ENCODE data around the gene SETD9. TPM values are rescaled to one million over a fixed set of nuclear protein-coding genes. Genes with fewer than 3 reads are reported as not detected.

Gene SETD9
- total RNA-seq, 2 experiments from 2014 or later, result 6.7 to 13.3 TPM

DNA sequence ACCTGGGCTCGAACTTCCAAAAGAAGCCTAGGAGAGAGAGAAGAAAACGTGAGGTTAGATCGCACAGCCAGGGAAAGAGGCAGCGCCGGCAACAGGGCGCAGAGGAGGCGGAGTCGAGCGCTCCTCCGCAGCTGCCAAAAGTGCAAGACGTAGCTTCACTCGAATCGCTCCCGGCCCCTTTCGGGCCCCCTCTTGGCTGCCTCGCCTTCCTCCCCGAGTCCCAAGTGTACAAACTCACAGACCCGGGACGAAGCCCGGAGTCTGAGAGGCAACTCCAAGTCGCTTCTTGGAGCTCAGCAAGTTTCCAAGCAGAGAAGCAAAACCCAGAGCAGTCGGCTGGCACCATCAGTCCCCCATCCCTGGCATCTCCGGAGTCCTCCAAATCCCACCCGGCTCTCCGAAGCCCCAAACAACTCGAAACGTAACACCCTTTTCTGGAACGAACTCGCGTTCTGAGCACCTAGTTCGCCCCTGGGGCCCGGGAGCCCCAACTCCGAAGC, 41.3 kb downstream of the SETD9 start:
- Histone ChIP-seq H3K4me2 (ENCODE audit: low read length) (peak overlapping the region; percentile 89), H3K9me2 (ENCODE audit: insufficient read depth, low read length) (no peaks in the 10 kb centered on the region), H4K20me1 (ENCODE audit: insufficient read depth, low read length) (peaks cover 7% of the 10 kb centered on the region; the same call in 1 of the 2 replicates), H3K36me3 (ENCODE audit: insufficient read depth, low read length) (peaks cover 38% of the 10 kb centered on the region), H3K79me2 (ENCODE audit: insufficient read depth, low read depth, low read length) (peaks cover 10% of the 10 kb centered on the region; the same call in 1 of the 2 replicates), H3K4me1 (ENCODE audit: insufficient read depth, low read length, poor library complexity, severe bottlenecking) (peaks cover 16% of the 10 kb centered on the region), H3K4me3 (ENCODE audit: low read depth, low read length, poor library complexity, severe bottlenecking) (peak overlapping the region; percentile 96), H3K27ac (ENCODE audit: low read depth, low read length, poor library complexity, severe bottlenecking) (no peak overlapping the region), H2AFZ (ENCODE audit: low read length) (peak overlapping the region; percentile 78; the same call in 1 of the 2 replicates), H3K9me3 (ENCODE audit: low read length) (no peaks in the 10 kb centered on the region)
- TF ChIP-seq, protein P1, sequence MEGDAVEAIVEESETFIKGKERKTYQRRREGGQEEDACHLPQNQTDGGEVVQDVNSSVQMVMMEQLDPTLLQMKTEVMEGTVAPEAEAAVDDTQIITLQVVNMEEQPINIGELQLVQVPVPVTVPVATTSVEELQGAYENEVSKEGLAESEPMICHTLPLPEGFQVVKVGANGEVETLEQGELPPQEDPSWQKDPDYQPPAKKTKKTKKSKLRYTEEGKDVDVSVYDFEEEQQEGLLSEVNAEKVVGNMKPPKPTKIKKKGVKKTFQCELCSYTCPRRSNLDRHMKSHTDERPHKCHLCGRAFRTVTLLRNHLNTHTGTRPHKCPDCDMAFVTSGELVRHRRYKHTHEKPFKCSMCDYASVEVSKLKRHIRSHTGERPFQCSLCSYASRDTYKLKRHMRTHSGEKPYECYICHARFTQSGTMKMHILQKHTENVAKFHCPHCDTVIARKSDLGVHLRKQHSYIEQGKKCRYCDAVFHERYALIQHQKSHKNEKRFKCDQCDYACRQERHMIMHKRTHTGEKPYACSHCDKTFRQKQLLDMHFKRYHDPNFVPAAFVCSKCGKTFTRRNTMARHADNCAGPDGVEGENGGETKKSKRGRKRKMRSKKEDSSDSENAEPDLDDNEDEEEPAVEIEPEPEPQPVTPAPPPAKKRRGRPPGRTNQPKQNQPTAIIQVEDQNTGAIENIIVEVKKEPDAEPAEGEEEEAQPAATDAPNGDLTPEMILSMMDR (conservative IDR thresholded peaks at IDR 0.05; ENCODE audit: low read length), result no peak
- no peak for TF ChIP-seq EZH2phosphoT487 (IDR thresholded peaks at IDR 0.05; ENCODE audit: borderline replicate concordance, low read depth, low read length)
- no TSS peak for BruUV-seq (replicated peaks)
- ChIA-PET CTCF (ENCODE audit: unreplicated experiment) (no interaction called here), POLR2A (interaction anchor here (0.7 to 3.6 kb wide), 6 partner anchors 30 to 537 kb away, joined by 3 to 20 read pairs (median 4); partner anchors contain the start of gene SETD9)
- intact Hi-C loops (cut with micrococcal nuclease; ENCODE audit: unreplicated experiment), result loop anchor here (1.0 to 5.0 kb wide), 3 partner anchors 222 to 680 kb away; no protein-coding TSS in a partner anchor
- peak; percentile 64 for DNase-seq (ENCODE audit: low spot score)

DNA sequence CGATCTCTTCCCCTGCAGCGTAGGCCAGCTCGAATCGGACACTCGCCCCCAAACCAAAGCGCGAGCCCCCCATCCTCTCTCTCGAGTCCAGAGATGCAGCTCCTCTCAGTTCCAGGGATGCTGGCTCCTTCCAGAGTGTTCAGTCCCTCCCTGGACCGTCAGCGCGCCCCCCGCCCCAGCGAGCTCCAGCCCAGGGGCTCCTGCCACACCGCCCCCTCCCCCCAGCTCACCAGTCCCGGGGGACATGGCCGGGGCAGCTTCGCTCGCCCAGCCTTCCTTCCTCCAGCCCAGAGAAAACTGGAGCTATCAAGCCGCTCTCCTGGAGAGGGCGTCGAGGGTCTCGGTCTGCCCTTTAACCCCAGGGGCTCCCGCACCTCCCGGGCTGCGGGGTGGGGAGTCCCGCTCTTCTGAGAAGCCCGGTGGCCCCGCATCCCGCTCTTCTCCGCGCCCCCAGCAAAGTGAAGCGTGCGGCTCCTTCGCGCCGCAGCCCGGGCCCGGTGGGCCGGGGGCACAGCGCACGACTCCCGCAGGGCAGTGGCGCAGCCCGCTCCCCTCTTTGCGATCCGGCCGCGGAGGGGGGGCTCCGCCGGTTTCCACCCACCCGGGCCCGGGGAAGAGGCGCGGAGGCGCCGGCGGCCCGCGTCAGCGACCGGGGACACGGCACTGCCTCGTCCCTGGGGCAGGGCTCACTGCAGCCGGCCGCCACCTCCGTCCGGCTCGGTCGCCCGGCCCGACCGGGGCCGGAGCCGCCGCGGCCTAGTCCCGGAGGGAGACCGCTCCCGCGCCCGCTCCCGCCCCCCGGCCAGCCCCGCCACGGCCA, 41.9 kb downstream of the SETD9 start:
- CTCF ChIA-PET (ENCODE audit: unreplicated experiment), result no interaction called here
- BruUV-seq (replicated peaks), result no TSS peak

More for the DNA sequence above, 41.9 kb downstream of the SETD9 start:
- Histone ChIP-seq H3K79me2 (ENCODE audit: insufficient read depth, low read depth, low read length) (peaks cover 10% of the 10 kb centered on the region; the same call in 1 of the 2 replicates), H3K36me3 (ENCODE audit: insufficient read depth, low read length) (peaks cover 32% of the 10 kb centered on the region), H3K4me3 (ENCODE audit: low read depth, low read length, poor library complexity, severe bottlenecking) (peak overlapping the region; percentile 96), H2AFZ (ENCODE audit: low read length) (peak overlapping the region; percentile 78), H3K4me2 (ENCODE audit: low read length) (peak overlapping the region; percentile 89), H3K27ac (ENCODE audit: low read depth, low read length, poor library complexity, severe bottlenecking) (peak overlapping the region; percentile 42), H3K4me1 (ENCODE audit: insufficient read depth, low read length, poor library complexity, severe bottlenecking) (peaks cover 16% of the 10 kb centered on the region), H3K9me3 (ENCODE audit: low read length) (no peaks in the 10 kb centered on the region), H3K9me2 (ENCODE audit: insufficient read depth, low read length) (no peaks in the 10 kb centered on the region), H4K20me1 (ENCODE audit: insufficient read depth, low read length) (peaks cover 7% of the 10 kb centered on the region; the same call in 1 of the 2 replicates)
- POLR2A ChIA-PET, result interaction anchor here (0.7 to 3.6 kb wide), 4 partner anchors 31 to 537 kb away, joined by 3 to 20 read pairs (median 4); partner anchors contain the start of gene SETD9
- DNase-seq (ENCODE audit: low spot score), result peak; percentile 58
- TF ChIP-seq EZH2phosphoT487 (IDR thresholded peaks at IDR 0.05; ENCODE audit: borderline replicate concordance, low read depth, low read length), result no peak
- TF ChIP-seq, protein P1 (conservative IDR thresholded peaks at IDR 0.05; ENCODE audit: low read length), result peak; percentile 61
- intact Hi-C loops (cut with micrococcal nuclease; ENCODE audit: unreplicated experiment), result loop anchor here (2.0 to 5.0 kb wide), 2 partner anchors 221 to 271 kb away; no protein-coding TSS in a partner anchor
